ENCODE results near the gene AMIGO3.

- no peak for TF ChIP-seq TAF1 (IDR thresholded peaks at IDR 0.05; ENCODE audit: borderline replicate concordance, low read depth, low read length)
- TF ChIP-seq POLR2A (IDR thresholded peaks at IDR 0.05; ENCODE audit: low read depth, low read length) = no peak
Measured at GRCh38 chr3:49763981-49764380, 44.5 kb upstream of the AMIGO3 start.

All from GM12892 (cell line).